Panc1 (cell line): ENCODE data around the gene GDPD1. TPM values are rescaled to one million over a fixed set of nuclear protein-coding genes. Genes with fewer than 3 reads are reported as not detected.

Experiments used
- ATAC-seq: fragments of 200-7000 bp; cut with Tn5 transposase; 2 replicates; pipeline ENCODE4 v1.9.1; 2020; ENCODE audit warnings: mild to moderate bottlenecking, moderate library complexity
- BruUV-seq: library from RNA; stranded (reverse); fragments of 400-500 nt; replicated peaks from 2 replicates; lab custom pipeline; 2021; lab: Mats Ljungman, UMichigan
- CTCF ChIA-PET: fragments of 300-600 bp; sonication (Branson Sonifier 250); formaldehyde crosslinking; loops from one replicate; lab custom pipeline; 2022; ENCODE audit warnings: antibody characterized with exemption; lab: Charles Lee
- POLR2A ChIA-PET: fragments of 300-600 bp; sonication (Branson Sonifier 250); formaldehyde crosslinking; loops from one replicate; lab custom pipeline; 2022; ENCODE audit warnings: antibody characterized with exemption; lab: Charles Lee
- DNase-seq: peaks from one replicate; pipeline ENCODE4 v3.0.0-alpha.2; 2010; ENCODE audit warnings: low read depth, low spot score
- H3K27ac ChIP-seq: 2 replicates; pipeline ENCODE4 v1.5.1; 2011; ENCODE audit warnings: mild to moderate bottlenecking, low read length, inconsistent platforms
- H3K27me3 ChIP-seq: fragments of 200-500 bp; sonication (Bioruptor generic); 2 replicates; pipeline ENCODE4 v1.6.0; 2014; ENCODE audit warnings: low read length, inconsistent platforms; ENCODE audit not compliant: control insufficient read depth, insufficient read depth
- H3K36me3 ChIP-seq: fragments of 200-500 bp; sonication (Bioruptor generic); 2 replicates; pipeline ENCODE4 v1.5.1; 2014; ENCODE audit warnings: inconsistent platforms, mild to moderate bottlenecking, low read length, moderate library complexity; ENCODE audit not compliant: control insufficient read depth, insufficient read depth
- H3K4me1 ChIP-seq: 2 replicates; pipeline ENCODE4 v1.5.1; 2011; ENCODE audit warnings: inconsistent platforms, mild to moderate bottlenecking, low read length, moderate library complexity; ENCODE audit not compliant: control insufficient read depth, insufficient read depth
- H3K4me3 ChIP-seq, 2 experiments: 2 replicates each; pipeline ENCODE4 v1.5.1; 2011 to 2012; ENCODE audit warnings: low read depth in 2 of 2, low read length in 2 of 2, mild to moderate bottlenecking in 2 of 2, inconsistent platforms in 1 of 2, moderate library complexity in 1 of 2
- H3K9me3 ChIP-seq: fragments of 200-500 bp; sonication (Bioruptor generic); 2 replicates; pipeline ENCODE4 v1.5.1; 2014; ENCODE audit warnings: low read depth, mild to moderate bottlenecking, inconsistent platforms, low read length, moderate library complexity; ENCODE audit not compliant: control insufficient read depth, insufficient read depth
- CTCF ChIP-seq: fragments of 450-650 bp; IDR thresholded peaks from 2 replicates; pipeline ENCODE4 v1.5.1; 2017; ENCODE audit warnings: mild to moderate bottlenecking
- POLR2AphosphoS5 ChIP-seq: IDR thresholded peaks from 2 replicates; pipeline ENCODE4 v1.6.1; 2012; ENCODE audit warnings: mild to moderate bottlenecking, low read depth, low read length, moderate library complexity
- SIN3A ChIP-seq: IDR thresholded peaks from 2 replicates; pipeline ENCODE4 v1.6.1; 2012; ENCODE audit warnings: low read depth, mild to moderate bottlenecking, low read length, moderate library complexity, borderline replicate concordance; ENCODE audit not compliant: insufficient read depth
- TCF7L2 ChIP-seq: IDR thresholded peaks from 2 replicates; pipeline ENCODE4 v1.6.1; 2011; ENCODE audit warnings: mild to moderate bottlenecking, low read depth, low read length, inconsistent platforms
- in situ Hi-C: cut with HindIII; loops from 2 replicates; pipeline ENCODE4 v1.10.0; 2016; ENCODE audit warnings: low sequenced_read_pairs, low pct_unique_long_range_greater_than_20kb
- intact Hi-C: fragments of 100-400 bp; cut with micrococcal nuclease; formaldehyde crosslinking; loops from one replicate; pipeline ENCODE4 v1.10.0; 2022; ENCODE audit not compliant: unreplicated experiment
- total RNA-seq: library from RNA; stranded (reverse); gene quantifications from one replicate; pipeline ENCODE4 v1.2.1, GENCODE V29; 2021; ENCODE audit not compliant: unreplicated experiment
- TF ChIP-seq, protein P1 (sequence below), 2 experiments: IDR thresholded peaks; 2 replicates each; pipeline ENCODE4 v1.6.1; 2011 to 2012; ENCODE audit warnings: low read depth in 2 of 2, control low read depth in 1 of 2, low read length in 1 of 2, mild to moderate bottlenecking in 1 of 2, moderate library complexity in 1 of 2; ENCODE audit not compliant: insufficient read depth in 1 of 2

The GDPD1 gene
- total RNA-seq, 1 experiment from 2014 or later = 0.26 TPM

DNA sequence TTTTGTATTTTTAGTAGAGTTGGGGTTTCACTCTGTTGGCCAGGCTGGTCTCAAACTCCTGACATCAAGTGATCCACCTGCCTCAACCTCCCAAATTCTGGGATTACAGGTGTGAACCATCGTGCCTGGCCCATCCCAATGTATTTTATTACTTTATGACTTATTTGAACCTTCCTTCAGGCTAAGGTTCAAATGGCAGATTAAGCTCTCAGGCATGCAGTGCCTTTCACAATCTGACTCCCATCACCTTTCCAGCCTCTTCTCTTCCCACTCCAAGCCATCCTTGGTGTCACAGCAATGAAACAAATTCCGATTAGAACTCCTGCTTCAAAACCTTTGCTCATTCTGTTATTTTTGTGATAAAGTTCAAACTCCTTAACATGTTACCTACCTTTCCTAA, 84.5 kb downstream of the GDPD1 start:
- ATAC-seq (no peak), DNase-seq (no peak)
- no TSS peak for BruUV-seq
- TF ChIP-seq SIN3A (no peak), TCF7L2 (no peak), CTCF (no peak), POLR2AphosphoS5 (no peak)
- TF ChIP-seq, protein P1, sequence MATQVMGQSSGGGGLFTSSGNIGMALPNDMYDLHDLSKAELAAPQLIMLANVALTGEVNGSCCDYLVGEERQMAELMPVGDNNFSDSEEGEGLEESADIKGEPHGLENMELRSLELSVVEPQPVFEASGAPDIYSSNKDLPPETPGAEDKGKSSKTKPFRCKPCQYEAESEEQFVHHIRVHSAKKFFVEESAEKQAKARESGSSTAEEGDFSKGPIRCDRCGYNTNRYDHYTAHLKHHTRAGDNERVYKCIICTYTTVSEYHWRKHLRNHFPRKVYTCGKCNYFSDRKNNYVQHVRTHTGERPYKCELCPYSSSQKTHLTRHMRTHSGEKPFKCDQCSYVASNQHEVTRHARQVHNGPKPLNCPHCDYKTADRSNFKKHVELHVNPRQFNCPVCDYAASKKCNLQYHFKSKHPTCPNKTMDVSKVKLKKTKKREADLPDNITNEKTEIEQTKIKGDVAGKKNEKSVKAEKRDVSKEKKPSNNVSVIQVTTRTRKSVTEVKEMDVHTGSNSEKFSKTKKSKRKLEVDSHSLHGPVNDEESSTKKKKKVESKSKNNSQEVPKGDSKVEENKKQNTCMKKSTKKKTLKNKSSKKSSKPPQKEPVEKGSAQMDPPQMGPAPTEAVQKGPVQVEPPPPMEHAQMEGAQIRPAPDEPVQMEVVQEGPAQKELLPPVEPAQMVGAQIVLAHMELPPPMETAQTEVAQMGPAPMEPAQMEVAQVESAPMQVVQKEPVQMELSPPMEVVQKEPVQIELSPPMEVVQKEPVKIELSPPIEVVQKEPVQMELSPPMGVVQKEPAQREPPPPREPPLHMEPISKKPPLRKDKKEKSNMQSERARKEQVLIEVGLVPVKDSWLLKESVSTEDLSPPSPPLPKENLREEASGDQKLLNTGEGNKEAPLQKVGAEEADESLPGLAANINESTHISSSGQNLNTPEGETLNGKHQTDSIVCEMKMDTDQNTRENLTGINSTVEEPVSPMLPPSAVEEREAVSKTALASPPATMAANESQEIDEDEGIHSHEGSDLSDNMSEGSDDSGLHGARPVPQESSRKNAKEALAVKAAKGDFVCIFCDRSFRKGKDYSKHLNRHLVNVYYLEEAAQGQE (IDR thresholded peaks at IDR 0.05; ENCODE audit: insufficient read depth in 1 of 2, low read depth in 2 of 2, low read length in 1 of 2) = no peak
- POLR2A ChIA-PET = no interaction called here
- in situ Hi-C loops = no loop called here
- no peak overlapping the region for H3K27ac ChIP-seq
- H3K4me1 ChIP-seq = no peaks in the 10 kb centered on the region
- intact Hi-C loops = no loop called here
- CTCF ChIA-PET = no interaction called here
- H3K4me3 ChIP-seq = no peak overlapping the region
- H3K36me3 ChIP-seq = no peaks in the 10 kb centered on the region
- H3K9me3 ChIP-seq = no peaks in the 10 kb centered on the region
- H3K27me3 ChIP-seq = no peaks in the 10 kb centered on the region

- Histone ChIP-seq H3K4me3 (no peak overlapping the region), H3K36me3 (no peaks in the 10 kb centered on the region), H3K4me1 (no peaks in the 10 kb centered on the region), H3K9me3 (no peaks in the 10 kb centered on the region), H3K27ac (no peak overlapping the region), H3K27me3 (no peaks in the 10 kb centered on the region)
- BruUV-seq = no TSS peak
- in situ Hi-C loops = no loop called here
- ChIA-PET POLR2A (interaction anchor here (0.6 kb wide), 2 partner anchors 25 to 850 kb away, joined by 5 read pairs; no protein-coding TSS in a partner anchor), CTCF (interaction anchor here (0.6 to 0.7 kb wide), 3 partner anchors 131 to 525 kb away, joined by 3 to 9 read pairs (median 3); no protein-coding TSS in a partner anchor)
- no peak for DNase-seq
- TF ChIP-seq POLR2AphosphoS5 = no peak
- TF ChIP-seq, protein P1 (IDR thresholded peaks at IDR 0.05; ENCODE audit: insufficient read depth in 1 of 2, low read depth in 2 of 2, low read length in 1 of 2) = no peak
- no peak for TF ChIP-seq TCF7L2
- no peak for TF ChIP-seq CTCF
- no peak for TF ChIP-seq SIN3A
- no peak for ATAC-seq
- intact Hi-C loops = loop anchor here (2.0 kb wide), 1 partner anchor 130 kb away; no protein-coding TSS in a partner anchor
Measured at GRCh38 chr17:59310263-59310920, 90.1 kb downstream of the GDPD1 start.
